ENCODE measurements around the gene SLAMF1. TPM values are rescaled to one million over a fixed set of nuclear protein-coding genes. Genes with fewer than 3 reads are reported as not detected.

The SLAMF1 gene
- total and polyA plus RNA-seq, 4 donors, result 0.39 to 27.0 (median 1.5) TPM

DNA sequence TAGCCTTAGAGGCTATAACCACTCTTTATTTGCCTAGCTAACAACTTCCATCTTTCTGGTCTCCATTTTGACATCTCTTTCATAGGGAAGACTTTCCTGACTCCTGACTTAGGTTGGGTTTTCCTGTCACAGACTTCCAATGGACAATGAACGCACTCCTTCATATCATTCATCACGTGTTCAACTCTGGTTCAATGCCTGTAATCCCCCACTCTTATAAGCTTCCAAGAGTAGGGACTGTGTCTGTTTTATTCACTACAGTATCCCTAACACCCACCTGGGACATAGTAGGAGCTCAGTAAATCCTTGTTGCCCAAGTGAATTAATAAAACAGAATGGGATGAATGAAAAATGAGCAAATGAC lies 4.6 kb downstream of the SLAMF1 start:
- H3K27ac ChIP-seq (ENCODE audit: low read depth in 1 of 2, low read length in 1 of 2), result no peak overlapping the region
- no peaks in the 10 kb centered on the region for H3K27me3 ChIP-seq (ENCODE audit: control insufficient read depth in 3 of 3, insufficient read depth in 3 of 3, low read length in 2 of 3)
- no peak overlapping the region for H3K4me3 ChIP-seq
- TF ChIP-seq, protein P1, sequence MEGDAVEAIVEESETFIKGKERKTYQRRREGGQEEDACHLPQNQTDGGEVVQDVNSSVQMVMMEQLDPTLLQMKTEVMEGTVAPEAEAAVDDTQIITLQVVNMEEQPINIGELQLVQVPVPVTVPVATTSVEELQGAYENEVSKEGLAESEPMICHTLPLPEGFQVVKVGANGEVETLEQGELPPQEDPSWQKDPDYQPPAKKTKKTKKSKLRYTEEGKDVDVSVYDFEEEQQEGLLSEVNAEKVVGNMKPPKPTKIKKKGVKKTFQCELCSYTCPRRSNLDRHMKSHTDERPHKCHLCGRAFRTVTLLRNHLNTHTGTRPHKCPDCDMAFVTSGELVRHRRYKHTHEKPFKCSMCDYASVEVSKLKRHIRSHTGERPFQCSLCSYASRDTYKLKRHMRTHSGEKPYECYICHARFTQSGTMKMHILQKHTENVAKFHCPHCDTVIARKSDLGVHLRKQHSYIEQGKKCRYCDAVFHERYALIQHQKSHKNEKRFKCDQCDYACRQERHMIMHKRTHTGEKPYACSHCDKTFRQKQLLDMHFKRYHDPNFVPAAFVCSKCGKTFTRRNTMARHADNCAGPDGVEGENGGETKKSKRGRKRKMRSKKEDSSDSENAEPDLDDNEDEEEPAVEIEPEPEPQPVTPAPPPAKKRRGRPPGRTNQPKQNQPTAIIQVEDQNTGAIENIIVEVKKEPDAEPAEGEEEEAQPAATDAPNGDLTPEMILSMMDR (IDR thresholded peaks at IDR 0.05; ENCODE audit: control extremely low read depth, extremely low read depth), result no peak
- no peak overlapping the region for H3K9ac ChIP-seq (ENCODE audit: insufficient read depth in 1 of 2, low read length in 2 of 2)
- ATAC-seq (ENCODE audit: insufficient read depth, low FRiP score) (no peak), DNase-seq (no peak)
- H3K4me1 ChIP-seq (ENCODE audit: control insufficient read depth in 5 of 5, insufficient read depth in 5 of 5, low read length in 5 of 5), result peaks cover 0 to 3% (median 0%) of the 10 kb centered on the region in 5 donors
- no peaks in the 10 kb centered on the region for H3K9me3 ChIP-seq (ENCODE audit: control insufficient read depth in 4 of 4, insufficient read depth in 3 of 4, low read length in 3 of 4)
- no peaks in the 10 kb centered on the region for H3K36me3 ChIP-seq (ENCODE audit: control insufficient read depth in 4 of 4, insufficient read depth in 4 of 4, low read length in 4 of 4)
- WGBS, 2 donors, result 93 to 100% methylated on average over 2 of the region's 2 CpGs

DNA sequence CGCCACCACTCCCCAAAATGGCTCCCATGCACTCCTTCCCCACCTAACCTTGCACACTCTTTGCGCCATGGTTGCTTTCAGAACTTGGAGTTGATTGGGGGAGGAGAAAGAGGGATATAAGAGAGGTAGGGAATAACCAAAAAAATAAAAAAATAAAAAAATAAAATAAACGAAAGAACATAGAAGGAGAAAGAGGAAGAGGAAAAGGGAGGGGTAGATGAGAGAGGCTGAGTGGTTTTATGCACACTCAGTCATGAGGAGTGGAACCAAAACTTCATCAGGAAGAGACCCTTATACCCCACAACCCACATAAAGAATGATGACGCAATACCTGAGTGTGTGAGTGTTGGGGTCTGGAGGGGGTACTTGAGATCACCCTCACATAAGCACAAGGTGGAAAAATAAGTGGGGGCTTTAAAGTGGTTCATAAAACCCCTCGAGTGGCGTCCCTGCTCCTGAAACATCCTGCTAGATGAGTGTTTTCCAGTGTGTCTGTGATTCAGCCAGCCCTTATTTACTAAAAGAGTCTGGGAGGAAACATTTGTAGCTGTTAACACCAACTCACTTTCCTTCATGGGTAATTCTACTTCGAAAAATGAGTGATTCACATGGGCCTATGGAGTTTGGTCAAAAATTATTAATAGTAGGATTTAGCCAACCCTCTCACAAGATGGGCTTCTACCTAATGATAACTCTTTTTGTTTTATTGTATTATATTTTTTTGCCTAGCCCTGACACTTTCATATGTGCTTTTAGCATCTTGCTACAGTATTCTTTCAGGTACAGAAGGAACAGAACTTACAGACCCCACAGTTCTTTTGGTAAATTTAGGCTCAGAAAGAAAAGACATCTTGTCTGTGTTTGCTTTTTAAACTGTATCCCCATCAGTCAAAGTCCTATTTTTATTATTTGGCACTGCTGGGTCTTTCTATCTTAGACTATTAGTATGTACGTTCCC lies 5.2 kb downstream of the SLAMF1 start:
- Histone ChIP-seq H3K27ac (ENCODE audit: low read depth in 1 of 2, low read length in 1 of 2) (no peak overlapping the region), H3K9ac (ENCODE audit: insufficient read depth in 1 of 2, low read length in 2 of 2) (no peak overlapping the region), H3K36me3 (ENCODE audit: control insufficient read depth in 4 of 4, insufficient read depth in 4 of 4, low read length in 4 of 4) (no peaks in the 10 kb centered on the region), H3K4me1 (ENCODE audit: control insufficient read depth in 5 of 5, insufficient read depth in 5 of 5, low read length in 5 of 5) (peaks cover 0 to 3% (median 0%) of the 10 kb centered on the region in 5 donors), H3K27me3 (ENCODE audit: control insufficient read depth in 3 of 3, insufficient read depth in 3 of 3, low read length in 2 of 3) (no peaks in the 10 kb centered on the region), H3K4me3 (no peak overlapping the region), H3K9me3 (ENCODE audit: control insufficient read depth in 4 of 4, insufficient read depth in 3 of 4, low read length in 3 of 4) (no peaks in the 10 kb centered on the region)
- TF ChIP-seq, protein P1 (IDR thresholded peaks at IDR 0.05; ENCODE audit: control extremely low read depth, extremely low read depth), result no peak
- no peak for ATAC-seq (ENCODE audit: insufficient read depth, low FRiP score)
- whole genome bisulfite sequencing, 2 donors, result 61 to 66% methylated on average over 8 of the region's 8 CpGs
- DNase-seq, result no peak

DNA sequence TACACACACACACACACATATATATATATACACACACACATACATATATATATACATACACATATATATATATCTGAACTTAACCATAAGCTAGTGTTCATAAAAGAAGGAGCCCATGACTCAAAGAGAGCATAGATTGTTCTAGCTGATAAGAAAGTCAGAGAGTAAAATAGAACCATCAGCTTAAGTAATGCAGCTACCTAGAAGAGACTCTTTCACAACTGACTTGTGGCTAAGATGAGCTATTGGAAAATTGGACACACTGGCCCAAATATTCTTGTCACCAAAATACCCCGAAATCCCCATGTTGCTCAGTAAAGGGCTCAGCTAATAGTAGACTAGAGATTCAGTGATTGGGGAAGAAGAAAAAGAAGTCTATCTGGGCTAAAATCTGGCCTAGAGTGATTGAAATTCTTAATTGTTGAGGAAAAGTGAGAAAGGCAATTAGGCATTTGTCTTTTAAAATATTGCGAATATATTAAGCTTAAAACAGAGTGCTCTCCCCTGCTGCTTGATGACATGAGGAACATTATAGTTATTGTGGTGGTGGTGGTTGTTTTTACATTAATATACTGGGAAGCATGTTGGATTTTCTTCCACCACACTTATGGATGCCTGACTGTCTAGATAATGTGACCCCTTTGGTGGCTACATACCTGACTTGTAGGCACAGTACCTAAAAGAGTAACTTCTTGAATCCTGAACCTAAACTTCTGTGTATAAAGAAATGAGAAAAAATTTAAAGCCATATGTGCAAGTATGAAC lies 6.3 kb downstream of the SLAMF1 start:
- H3K4me1 ChIP-seq (ENCODE audit: control insufficient read depth in 5 of 5, insufficient read depth in 5 of 5, low read length in 5 of 5), result peaks cover 0 to 3% (median 0%) of the 10 kb centered on the region in 5 donors
- no peak for ATAC-seq (ENCODE audit: insufficient read depth, low FRiP score)
- H3K4me3 ChIP-seq, result no peak overlapping the region
- H3K9ac ChIP-seq (ENCODE audit: insufficient read depth in 1 of 2, low read length in 2 of 2), result no peak overlapping the region
- no peak overlapping the region for H3K27ac ChIP-seq (ENCODE audit: low read depth in 1 of 2, low read length in 1 of 2)
- DNase-seq, result no peak
- no peaks in the 10 kb centered on the region for H3K36me3 ChIP-seq (ENCODE audit: control insufficient read depth in 4 of 4, insufficient read depth in 4 of 4, low read length in 4 of 4)
- WGBS, 2 donors, result 94 to 96% methylated on average over 2 of the region's 2 CpGs
- H3K9me3 ChIP-seq (ENCODE audit: control insufficient read depth in 4 of 4, insufficient read depth in 3 of 4, low read length in 3 of 4), result no peaks in the 10 kb centered on the region
- no peaks in the 10 kb centered on the region for H3K27me3 ChIP-seq (ENCODE audit: control insufficient read depth in 3 of 3, insufficient read depth in 3 of 3, low read length in 2 of 3)
- TF ChIP-seq, protein P1 (IDR thresholded peaks at IDR 0.05; ENCODE audit: control extremely low read depth, extremely low read depth), result no peak
